DMS153 treated with DMSO at 0.1 percent for 48 hours (cell line): Measurements from ENCODE around the gene EVL.

Experiments
- DNase-seq: peaks from one replicate; lab custom pipeline; 2025; ENCODE audit not compliant: unreplicated experiment; lab: John Stamatoyannopoulos, UW

Gene EVL

DNA sequence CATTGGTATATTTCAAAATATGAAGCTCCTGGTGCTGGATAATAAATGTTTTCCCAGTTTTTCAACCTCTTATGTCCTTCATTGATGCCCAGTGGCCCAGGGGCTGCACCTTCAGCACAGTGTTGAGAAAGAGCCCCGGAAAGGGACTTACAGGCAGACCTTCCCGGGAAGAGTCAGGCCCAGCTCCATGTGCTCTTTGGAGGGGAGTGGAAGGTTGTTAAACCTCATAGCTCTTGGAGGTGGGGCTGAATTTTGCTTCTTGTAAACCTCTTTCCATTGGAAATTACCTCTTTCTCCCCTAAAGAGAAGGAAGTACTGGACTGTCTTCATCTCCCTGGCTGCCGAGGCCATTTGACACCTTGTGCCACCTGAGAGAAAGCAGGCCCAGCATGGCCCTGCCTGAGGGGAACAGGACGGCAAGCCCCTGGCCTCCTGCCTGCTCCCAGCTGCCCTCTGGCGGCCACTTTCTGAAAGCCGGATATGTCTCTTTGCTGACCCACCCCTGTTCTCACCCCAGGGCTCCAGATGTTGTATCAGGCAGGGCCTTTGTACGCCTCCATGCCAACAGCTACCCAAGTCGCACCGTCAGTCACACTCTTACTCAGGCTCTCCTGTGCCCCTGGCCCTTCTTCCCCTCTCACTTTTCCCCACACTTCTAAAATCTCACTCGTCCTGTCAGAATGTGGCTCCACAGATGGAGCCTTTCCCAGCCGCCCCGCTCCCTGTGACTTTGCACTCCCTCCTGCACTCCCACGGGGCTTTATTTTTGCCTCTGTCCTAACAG lies 43.0 kb downstream of the EVL start:
- no peak for DNase-seq

DNA sequence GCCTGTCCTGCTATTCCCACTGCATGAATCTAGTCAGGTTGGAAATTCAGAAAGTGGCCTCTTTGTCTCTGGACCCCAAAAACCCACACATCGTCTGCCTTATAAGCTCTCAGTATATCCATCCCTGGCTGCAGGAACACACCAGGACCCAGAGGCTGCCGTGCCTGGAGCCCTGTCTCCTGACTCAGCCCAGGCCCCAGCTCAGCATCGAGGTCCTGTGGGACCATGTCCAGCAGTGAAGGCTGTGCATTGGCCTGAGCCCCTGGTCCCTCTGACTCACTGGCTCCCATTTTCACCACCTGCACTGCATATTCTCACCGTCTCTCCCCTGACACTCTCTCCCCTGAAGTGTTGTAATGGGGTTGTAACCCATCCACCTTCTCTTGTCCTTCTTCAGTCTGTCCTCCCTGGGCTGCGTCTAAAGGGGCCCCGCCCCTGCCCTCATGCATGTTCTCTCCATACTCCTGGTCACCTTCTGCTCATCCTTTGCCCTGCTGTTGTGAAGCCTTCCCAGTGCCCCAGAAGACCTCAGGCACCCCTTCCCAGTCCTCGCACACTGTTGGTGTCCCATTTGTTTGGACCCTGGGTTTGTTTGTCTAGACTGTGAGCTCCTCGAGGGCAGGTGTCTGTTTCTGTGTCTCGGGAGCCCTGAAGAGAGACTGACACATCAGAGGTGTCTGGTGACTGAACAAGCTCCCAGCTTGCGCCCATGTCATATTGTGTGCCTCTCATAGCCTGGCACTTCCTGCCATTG lies 43.8 kb downstream of the EVL start:
- no peak for DNase-seq

DNA sequence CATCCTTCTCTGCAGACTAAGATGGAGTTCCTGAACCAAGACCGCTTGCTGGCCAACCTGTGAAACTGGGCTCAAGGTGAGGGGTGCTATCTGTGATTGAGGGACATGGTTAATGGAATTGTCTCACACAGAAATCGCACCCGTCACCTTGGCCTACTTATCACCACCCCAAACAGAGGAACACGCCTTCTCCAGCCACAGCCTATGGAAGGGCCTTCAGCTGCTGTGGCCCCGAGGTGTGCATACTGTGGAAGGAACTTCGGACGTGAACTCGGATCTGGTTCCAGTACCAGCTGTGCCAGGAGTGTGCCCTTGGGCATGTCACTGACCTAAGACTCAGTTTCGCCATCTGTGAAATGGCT lies 44.4 kb downstream of the EVL start:
- DNase-seq = no peak

DNA sequence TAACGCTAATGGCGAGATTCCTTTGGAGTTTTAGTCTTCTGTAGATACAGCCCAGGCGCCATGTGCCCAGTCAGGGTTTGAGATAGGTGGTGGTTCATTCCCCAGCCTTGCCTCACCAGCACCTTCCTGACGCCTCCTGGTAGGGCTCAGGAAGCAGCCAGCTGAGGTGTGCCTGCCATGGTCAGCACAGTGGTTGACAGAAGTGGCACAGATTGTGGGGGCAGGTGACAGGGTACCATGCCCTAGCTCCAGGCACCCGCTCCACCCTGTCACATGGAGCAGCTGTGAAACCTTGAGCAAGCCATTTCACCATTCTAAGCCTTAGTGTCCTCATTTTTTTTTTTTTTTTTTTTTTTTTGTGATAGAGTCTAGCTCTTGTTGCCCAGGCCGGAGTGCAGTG lies 45.6 kb downstream of the EVL start:
- DNase-seq = no peak

DNA sequence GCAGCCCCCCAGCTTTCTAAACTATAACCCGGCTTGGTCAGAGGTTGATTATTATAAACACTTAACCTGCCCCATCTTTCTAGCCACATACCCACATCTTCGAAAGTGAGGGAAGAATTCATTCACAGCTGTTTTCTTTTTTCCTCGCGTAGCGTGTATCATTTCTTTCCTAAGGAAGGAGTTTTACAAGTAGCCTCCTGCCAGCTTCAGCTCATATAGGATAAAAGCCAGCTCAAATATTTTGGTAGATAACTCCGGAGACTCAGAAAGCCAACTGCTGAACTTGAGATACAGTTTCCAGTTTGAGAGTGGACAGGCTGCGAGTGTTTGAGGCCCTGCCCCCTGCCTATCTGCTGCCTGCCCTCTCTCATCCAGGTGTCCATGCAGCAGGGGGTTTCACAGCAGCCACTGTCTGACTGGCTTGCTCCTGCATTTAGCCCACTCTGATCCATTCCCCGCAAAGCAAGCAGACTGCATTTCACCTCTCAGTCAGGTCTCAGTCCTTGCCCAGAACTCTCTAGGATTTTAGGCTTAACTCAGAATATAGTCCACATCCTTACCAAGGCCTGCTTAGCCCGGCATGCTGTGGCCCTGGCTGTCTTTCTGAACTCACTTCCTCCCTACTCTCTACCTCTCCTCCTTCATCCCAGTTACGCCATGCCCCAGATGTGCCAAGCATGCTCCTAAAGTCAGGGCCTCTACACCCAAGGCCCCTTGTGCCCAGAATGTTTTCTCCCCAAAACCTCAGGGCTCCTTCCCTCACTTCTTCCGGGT lies 46.9 kb downstream of the EVL start:
- DNase-seq = no peak

DNA sequence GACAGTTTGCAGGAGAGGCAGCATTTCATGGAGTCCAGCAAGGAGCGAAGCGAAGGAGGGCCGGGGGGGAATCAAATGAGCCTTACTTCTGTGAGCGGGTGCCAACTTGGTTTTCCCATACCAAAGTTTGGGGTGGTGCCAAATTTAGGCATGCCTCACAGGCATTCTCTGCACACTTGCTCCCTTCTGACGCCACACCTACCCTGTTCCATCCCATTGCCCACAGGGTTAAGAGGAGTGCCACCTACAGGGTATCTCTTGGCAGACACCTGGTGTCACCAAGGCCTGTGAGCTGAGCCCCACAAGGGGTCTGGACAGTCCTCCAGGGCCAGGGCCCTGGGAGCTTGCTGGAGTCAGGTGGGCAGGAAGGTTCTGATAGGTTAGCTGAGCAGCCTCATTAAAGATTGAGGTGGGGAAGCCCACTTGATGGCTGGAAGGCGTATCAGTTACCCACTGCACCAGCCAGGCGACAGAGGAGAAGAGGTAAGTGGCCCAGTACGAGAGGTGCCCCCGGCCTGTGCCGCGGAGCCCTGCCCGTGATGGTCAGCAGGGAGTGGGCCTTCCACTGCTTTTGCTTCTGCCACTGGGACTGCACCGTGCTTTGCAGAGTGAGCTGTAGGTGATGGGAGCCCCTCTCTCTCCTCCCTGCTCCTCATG lies 49.0 kb downstream of the EVL start:
- DNase-seq = no peak

DNA sequence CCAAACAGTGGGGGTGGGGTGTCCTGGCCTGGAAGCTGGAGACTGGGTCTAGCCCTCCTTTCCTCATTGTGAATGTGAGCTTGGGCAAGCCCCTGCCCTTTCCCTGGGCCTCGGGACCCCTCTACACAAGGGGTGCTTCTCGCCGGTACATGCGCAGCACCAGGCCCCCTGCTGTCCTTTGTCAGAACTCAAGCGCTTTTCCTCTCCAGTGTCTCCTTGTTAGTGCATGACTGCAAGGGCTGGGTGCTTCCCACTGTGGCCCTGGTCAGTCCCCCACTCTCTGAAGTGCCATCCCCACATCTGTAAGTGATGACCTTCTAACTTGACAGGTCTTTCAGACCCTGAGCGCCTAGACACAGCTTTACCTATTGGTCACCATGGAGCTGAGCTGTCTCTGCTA lies 50.0 kb downstream of the EVL start:
- DNase-seq = no peak

DNA sequence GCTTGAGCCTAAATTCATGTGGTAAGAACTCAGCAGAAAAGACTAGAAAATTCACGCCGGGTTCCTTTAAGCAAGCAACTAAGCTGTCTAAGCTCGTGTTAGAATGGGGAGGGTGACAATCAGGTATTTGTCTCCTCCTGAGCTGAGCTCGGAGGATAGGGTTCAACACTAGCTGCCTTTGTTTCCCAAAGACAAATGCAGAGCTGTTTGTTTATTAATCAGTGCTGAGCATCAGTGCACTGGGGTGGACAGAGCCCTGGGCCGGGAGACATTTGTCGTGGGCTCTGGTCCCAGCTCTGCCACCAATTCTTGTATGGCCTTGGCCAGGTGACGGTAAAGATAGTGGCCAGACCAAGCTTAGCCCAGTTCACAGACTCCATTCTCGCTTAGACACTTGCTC lies 50.5 kb downstream of the EVL start:
- DNase-seq = no peak

DNA sequence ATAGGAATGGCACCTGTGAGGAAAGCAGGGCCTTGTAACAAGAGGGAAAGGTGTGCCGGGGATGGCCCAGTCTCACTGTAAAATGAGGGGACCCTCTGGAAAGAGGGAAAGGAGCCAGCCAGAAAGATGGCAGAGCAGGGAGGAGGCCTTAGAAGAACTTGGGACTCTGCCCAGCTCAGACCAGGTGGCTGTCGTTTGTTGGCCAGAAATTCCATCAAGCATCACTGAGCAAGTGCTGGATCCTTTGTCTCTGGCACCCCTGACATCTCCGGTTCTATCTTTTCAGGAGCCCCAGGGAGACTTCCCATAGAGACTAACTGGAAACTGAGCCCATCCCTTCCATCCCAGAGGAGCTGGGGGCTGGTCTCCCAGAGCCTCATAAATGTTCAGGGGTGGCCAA lies 50.9 kb downstream of the EVL start:
- DNase-seq = no peak

DNA sequence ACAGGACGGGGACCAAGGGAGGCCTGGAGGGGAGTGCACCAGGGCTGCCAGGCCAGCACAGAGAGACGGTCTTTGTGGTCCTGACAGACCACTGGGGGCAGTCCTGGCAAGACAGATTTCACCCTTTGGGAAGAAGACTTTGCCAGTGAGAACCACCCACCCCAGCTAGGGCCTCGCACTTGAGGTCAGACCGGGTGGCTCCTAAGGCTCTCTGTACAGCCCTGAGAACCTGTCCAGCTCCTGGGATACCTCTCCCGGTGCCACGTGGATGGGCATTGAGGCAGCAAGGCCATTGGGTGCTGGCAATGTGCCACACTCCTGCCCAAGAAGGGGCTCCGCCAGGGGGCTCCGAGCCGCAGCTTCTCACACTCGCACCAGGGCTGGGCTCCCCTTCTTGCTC lies 51.8 kb downstream of the EVL start:
- no peak for DNase-seq

DNA sequence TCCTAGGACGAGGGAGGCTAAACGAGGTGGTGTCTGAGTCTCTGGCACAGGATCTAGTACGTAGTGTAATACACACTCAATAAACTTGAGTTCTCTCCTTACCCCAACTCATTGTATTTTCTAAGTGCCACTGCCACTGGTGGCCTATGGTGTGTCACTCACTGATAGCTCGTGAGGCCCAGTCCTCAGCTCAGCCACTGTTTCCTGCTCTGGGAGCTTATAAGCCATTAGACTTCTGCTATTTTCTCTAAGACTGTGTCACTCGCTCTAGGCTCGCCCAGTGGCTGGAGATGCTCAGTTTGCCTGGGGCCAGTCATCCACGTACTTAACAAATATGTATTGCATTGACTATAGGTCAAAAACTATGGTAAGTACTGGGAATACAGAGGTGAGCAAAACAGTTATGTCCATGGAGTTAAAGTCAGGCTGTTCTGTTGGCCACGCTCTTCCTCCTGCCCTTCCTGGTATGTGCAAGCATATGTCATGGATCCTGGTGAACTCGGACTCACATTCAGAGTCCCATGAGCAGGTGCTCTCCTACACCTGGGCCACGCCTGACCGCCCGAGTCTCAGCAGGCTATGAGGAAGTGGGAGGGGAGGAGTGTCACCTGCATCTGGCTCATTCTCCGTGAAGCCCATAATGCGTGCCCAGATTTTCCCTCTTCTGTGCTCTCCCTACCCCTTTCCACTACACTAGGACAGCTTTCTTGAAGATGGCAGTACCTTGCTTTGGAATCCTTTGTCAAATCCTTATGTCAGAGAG lies 52.6 kb downstream of the EVL start:
- DNase-seq = no peak

DNA sequence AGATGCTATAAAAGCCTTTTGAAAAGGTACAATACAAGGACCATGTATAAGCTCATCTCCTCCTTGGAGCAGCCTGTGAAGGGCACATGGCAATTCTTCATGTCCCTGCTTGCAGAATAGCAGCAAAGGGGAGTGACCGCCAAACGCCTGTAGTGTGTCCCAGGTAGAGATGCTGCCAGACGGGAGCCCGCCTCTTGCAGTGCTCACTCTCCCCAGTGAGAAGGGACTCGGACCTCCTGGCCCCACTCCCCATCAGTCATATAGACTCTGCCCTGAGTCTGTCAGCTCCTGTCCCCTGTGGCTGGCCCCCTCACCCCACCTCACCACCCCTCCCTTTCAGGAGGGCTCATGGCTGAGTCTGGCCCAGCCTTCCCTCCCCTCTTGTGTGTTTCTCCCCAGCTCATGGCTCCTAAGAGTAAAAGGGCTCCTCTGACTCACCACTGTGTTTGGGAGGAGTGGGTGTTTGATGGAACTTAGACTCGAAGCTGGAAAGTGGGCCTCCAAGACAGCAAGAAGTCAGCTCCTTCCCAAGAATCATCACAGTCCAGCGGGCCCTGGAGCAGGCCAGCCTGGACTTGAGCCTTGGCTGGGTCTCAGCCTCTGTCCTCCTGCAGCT lies 53.3 kb downstream of the EVL start:
- no peak for DNase-seq

DNA sequence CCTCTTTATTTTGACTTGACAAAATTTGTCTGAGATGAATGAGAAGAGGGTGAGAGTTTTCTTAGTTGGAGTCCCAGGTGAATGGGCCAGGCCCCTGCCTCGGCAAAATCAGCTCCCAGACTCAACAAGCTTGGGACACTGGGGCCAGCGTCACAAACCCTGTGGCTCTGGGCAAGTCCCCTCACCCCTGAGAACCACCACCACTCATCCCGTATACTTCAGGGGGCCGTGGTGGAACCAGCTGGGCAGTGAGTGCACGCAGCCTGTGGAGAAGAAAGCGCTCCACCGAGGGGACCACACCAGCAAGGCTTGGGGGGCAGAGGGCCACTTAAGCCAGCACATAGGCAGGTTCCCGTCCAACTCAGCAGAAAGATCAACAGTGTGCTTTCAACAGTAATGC lies 54.0 kb downstream of the EVL start:
- no peak for DNase-seq

DNA sequence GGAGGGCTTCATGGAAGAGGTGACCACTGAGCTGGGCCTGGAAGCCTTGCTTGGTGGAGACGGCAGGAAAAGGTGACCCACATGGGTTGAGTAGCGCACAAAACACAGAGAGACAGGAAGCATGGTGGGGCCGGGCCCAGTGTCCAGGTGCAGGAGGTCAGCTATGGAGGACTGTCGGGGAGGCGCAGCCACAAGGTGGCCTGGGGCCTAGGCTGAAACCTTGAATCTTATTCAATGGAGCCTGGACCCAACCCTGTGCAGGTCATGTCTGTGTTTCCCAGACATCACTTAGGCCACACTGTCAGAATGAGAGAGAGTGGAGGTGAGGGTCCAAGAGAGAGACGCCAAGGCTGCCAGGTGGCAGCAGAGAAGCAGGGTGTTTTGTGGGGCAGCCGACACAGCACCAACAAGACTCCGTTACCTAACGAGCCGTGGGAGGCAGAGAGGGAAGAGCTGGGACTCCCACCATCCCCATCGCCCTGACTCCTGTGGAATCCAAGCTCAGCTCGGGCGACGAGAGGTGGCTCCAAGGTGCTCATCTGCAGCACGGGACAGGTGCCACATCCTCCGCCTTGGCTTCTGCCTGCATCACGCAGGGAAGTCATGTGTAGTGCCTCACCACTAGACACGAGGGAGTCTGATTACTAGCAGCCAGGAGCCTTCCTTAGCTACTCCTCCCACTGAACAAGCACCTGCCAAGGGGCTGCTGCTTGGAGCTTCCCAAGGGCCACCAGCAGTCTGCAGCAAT lies 55.5 kb downstream of the EVL start:
- DNase-seq = no peak

DNA sequence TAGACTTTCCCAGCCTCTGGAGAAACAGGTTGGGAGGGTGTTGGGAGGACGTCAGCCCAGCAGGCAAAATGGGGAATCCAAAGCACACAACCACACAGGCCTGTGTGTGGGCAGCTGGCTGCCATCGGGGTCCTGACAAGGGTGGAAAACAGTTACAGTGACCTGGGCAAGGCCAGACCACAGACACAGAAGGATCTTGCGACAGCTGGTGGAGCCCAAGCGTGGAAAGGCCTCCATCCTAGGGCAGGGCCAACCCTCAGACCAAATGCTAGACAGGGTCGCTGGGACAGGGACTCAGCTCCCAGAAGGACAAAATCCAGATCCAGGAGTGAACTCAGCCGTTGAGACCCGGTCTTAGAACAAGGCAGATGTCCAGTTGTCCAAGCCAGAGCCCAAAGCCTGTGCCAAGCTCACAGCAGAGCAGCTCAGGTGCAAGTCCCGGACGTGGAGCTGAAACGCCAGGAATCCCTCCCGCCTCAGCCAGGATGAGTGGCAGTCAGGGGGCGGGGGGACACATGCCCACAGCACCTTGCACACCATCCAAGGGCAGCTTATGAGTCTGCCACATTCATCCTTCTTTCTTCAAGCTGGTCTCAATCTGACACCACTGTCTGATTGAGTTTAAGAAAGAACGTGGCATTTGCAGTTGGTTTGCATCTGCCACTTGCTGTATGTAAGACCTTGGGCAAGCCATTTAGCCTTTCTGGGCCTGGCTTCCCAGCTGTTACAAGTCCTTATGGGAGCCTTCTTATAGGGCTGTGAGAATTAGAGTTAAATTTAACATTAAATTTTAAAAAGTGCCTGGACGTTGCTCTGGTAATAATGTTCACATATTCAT lies 56.6 kb downstream of the EVL start:
- no peak for DNase-seq

DNA sequence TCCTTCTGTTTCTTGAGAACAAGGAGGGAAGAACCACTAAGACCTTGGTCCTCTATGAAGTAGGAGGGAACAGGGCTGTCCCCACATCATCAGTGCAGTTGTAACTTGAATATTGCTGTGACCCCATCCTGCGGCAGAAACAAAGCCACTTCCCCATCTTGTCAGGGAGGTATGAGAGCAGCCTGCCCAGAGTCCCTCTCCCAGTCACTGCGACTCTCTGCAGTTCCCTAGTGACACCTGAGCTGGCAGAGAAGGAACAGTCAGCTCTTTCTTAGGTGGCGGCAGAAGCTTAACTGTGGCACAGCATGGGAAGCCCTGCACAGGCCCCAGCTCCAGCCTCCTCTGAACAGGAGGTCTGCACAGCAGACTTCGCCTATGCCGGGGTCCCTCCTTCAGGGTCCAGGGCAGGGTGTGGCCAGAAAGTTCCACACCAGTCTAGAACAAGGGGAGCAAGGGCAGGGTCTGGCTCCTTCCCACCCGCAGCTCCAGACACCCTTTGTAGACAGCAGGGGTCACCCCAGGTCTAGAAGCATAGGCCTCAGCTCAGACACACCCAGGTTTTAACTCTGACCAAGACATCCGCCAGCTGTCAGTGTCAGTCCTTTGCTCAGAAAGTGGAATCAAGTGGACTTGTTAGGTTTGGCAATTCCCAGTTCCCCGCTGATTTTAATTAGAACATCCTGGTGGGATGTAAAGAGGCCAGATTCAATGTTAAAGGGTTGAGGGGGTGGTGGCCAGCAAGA lies 57.4 kb downstream of the EVL start:
- DNase-seq = no peak

DNA sequence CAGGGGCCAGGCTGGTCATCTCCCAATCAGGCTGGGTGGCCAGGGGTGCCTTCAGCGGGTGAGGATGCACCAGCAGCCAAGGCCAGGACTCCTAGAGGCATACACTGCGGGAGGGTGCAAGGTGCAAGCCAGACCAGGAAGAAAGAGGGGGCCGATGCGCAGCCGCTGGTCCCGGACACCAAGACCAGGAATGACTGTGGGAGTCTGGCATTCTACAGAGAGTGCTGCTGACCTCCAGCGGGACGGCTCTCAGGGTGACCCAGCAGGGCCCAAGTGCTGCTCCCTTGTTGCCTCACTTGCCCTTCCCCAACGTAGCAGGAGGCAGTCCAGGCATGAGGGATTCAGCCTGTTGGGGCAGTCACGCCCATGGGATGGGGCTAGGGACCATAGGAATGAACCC lies 58.4 kb downstream of the EVL start:
- DNase-seq = no peak

DNA sequence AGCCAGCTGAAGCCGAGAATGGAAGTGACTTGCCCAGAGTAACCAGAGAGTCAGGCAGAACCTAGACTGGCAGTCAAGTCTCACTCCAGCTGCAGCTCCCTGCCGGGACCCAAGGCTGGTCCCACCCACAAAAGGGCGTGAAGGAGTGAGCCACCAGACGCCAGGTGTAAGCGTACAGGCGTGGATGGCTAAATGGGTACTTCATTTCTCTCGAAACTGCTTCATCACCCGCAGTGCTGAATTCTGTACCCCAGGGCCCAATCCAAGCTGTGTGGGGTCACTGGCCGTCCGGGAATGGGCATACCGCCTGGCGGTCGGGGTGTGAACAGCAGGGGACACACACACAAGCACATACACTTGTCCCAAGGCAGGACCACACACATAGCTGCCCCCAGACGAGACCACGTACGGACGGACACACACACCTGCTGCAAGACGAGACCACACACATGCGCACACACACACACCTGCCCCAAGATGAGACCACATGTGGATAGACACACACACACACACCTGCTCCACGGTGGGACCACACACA lies 59.4 kb downstream of the EVL start:
- no peak for DNase-seq
